Ishikawa (cell line): ENCODE measurements around the gene CABLES1.

ENCODE experiments used
- CEBPB ChIP-seq: IDR thresholded peaks from 2 replicates; pipeline ENCODE4 v1.6.1; 2012
- CREB1 ChIP-seq: IDR thresholded peaks from 2 replicates; pipeline ENCODE4 v1.6.1; 2012; ENCODE audit warnings: low read depth
- EGR1 ChIP-seq: IDR thresholded peaks from 2 replicates; pipeline ENCODE4 v1.6.1; 2012
- EP300 ChIP-seq: IDR thresholded peaks from 2 replicates; pipeline ENCODE4 v1.6.1; 2012; ENCODE audit warnings: borderline replicate concordance
- FOXM1 ChIP-seq: IDR thresholded peaks from 2 replicates; pipeline ENCODE4 v1.6.1; 2012; ENCODE audit warnings: low read depth, borderline replicate concordance
- MAX ChIP-seq: IDR thresholded peaks from 2 replicates; pipeline ENCODE4 v1.6.1; 2012
- NFIC ChIP-seq: IDR thresholded peaks from 2 replicates; pipeline ENCODE4 v1.6.1; 2012
- RAD21 ChIP-seq: IDR thresholded peaks from 2 replicates; pipeline ENCODE4 v1.6.1; 2012; ENCODE audit warnings: low read depth
- REST ChIP-seq: IDR thresholded peaks from 2 replicates; pipeline ENCODE4 v1.6.1; 2012; ENCODE audit warnings: low read depth, mild to moderate bottlenecking
- TAF1 ChIP-seq: IDR thresholded peaks from 2 replicates; pipeline ENCODE4 v1.6.1; 2012; ENCODE audit warnings: low read depth, mild to moderate bottlenecking
- TCF12 ChIP-seq: IDR thresholded peaks from 2 replicates; pipeline ENCODE4 v1.6.1; 2012; ENCODE audit warnings: low read depth
- TEAD4 ChIP-seq: IDR thresholded peaks from 2 replicates; pipeline ENCODE4 v1.6.1; 2012
- YY1 ChIP-seq: IDR thresholded peaks from 2 replicates; pipeline ENCODE4 v1.6.1; 2012; ENCODE audit warnings: low read depth
- ZBTB7A ChIP-seq: IDR thresholded peaks from 2 replicates; pipeline ENCODE4 v1.6.1; 2012; ENCODE audit warnings: low read depth
- TF ChIP-seq, protein P1 (sequence below): IDR thresholded peaks from 2 replicates; pipeline ENCODE4 v1.6.1; 2012

CABLES1 gene

DNA sequence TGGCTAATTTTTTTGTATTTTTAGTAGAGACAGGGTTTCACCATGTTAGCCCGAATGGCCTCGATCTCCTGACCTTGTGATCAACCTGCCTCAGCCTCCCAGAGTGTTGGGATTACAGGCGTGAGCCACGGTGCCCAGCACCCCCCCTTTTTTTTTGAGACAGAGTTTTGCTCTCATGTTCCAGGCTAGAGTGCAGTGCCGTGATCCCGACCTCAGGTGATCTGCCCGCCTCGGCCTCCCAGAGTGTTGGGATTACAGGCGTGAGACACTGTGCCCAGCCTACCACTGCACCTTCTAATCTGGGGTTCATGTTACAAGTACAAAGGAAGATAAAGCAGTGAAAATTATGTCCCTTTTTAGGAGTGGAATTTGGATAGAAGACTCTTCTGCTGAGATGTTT is 41.5 kb upstream of the CABLES1 start:
- no peak for TF ChIP-seq CEBPB
- no peak for TF ChIP-seq TAF1
- no peak for TF ChIP-seq YY1

DNA sequence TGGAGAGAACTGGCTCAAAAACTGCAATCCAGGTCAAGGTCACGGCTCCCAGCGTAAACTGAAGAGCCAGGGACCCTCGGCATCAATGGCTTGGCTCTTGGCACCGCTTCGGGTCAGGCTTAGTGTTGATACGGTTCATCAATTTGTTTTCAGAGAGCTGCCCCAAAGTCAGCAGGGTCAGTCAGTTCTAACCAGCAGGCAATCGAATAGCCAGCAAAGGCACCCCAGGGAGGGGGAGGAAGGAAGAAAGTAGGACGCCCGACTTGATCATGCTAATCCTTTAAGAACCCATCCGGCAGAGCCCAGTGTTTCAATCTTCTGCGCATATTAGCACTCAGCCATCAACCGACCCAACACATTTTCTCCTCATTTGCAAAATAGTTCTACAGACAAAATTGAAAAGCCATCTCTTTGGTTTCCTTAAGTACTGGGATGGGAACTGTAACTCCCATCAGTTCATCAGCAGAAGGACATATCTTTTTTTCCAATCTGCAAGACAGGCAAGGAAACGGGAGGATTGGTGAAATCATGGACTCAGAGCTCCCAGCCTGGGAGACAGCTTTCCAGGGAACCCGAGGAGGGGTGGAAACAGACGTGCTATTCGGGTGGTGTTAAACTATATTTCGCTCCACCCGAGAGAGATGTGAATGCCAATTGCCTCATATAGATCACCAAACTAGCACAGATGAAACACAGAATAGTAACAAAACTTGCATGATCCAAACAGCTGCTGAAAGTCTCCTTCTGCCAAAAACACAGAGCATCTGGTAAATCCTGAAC is 40.7 kb upstream of the CABLES1 start:
- TF ChIP-seq RAD21, result no peak
- no peak for TF ChIP-seq TEAD4
- TF ChIP-seq ZBTB7A, result no peak

- TF ChIP-seq MAX, result no peak
- no peak for TF ChIP-seq TCF12
- peak; percentile 13; the same call in 1 of the 2 replicates for TF ChIP-seq CEBPB
- no peak for TF ChIP-seq YY1
Measured at GRCh38 chr18:23095463-23095862, 39.8 kb upstream of the CABLES1 start.

DNA sequence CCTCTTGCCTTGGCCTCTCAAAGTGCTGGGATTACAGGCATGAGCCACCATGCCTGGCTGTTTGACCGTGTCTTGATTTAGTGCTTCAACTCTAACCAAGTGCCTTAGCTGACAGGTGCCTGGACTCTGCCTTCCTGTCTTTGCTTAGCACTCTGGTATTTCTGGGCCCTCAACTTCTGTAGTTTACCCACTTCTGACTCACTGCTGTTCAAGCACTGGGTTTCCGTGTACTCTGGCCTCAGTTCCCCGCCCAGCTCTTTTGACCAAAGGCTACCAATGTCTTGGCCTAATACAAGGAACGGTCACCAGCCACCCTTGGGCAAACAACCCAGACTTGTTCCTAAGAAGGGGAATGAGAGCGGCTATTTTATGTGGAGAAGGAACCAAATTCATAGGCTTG is 35.7 kb upstream of the CABLES1 start:
- TF ChIP-seq FOXM1 (no peak), EGR1 (no peak), CEBPB (no peak), MAX (no peak), ZBTB7A (no peak), YY1 (no peak), CREB1 (no peak), TCF12 (no peak), TAF1 (no peak), REST (no peak), EP300 (no peak), TEAD4 (no peak), RAD21 (no peak), NFIC (no peak)
- TF ChIP-seq, protein P1, sequence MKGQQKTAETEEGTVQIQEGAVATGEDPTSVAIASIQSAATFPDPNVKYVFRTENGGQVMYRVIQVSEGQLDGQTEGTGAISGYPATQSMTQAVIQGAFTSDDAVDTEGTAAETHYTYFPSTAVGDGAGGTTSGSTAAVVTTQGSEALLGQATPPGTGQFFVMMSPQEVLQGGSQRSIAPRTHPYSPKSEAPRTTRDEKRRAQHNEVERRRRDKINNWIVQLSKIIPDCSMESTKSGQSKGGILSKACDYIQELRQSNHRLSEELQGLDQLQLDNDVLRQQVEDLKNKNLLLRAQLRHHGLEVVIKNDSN, result no peak

DNA sequence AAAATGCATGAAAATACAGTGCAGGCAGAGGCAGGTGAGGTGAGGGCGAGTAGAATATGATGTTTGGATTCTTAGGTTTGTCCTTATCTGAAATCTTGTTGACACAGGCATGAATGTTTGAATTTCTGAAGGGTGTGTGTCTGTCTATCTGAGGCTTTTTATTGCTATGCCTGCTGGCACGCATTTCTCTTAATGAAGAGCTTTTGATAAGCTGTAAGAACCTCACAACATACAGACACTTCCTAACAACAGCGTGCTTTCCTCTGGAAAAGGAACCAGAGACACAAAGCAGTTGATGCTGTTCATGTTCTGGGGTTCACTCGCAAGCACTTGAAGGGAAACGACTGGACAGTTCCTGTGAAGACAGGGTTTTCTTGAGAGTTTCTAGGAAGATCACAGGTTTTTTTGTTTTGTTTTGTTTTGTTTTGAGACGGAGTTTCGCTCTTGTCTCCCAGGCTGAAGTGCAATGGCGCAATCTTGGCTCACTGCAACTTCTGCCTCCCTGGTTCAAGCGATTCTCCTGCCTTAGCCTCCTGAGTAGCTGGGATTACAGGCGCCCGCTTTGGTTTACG is 33.3 kb upstream of the CABLES1 start:
- TF ChIP-seq RAD21, result no peak
- TF ChIP-seq TAF1, result no peak
- no peak for TF ChIP-seq EGR1
- TF ChIP-seq ZBTB7A, result no peak
- no peak for TF ChIP-seq EP300
- TF ChIP-seq YY1, result no peak
- TF ChIP-seq, protein P1, result no peak
- TF ChIP-seq TEAD4, result no peak
- no peak for TF ChIP-seq CEBPB

- TF ChIP-seq EP300 (no peak), TCF12 (no peak), FOXM1 (no peak)
Measured at GRCh38 chr18:23102493-23103261, 32.6 kb upstream of the CABLES1 start.

DNA sequence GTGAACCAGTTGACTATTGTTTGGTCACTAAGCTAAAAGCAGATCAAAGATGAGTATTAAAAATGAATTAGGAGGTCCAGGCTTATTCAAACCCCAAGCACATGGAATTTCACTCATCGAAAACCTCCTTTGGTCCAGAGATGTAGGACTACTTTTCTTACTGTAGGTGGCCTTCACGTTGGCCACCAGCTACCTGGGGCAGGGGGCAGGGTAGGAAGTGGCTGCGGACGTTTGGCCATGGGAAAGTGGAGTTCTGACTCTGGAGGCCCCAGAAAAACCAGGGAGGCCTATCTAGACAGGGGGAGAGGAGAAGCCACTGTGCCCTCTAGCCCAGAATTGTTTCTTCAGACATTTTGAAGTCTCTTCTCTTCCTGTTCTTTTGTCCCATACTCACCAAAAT is 31.8 kb upstream of the CABLES1 start:
- no peak for TF ChIP-seq YY1
- no peak for TF ChIP-seq EP300
- TF ChIP-seq RAD21, result no peak
- no peak for TF ChIP-seq FOXM1
- no peak for TF ChIP-seq CREB1
- no peak for TF ChIP-seq EGR1
- no peak for TF ChIP-seq ZBTB7A
- TF ChIP-seq TEAD4, result no peak
- no peak for TF ChIP-seq CEBPB
- no peak for TF ChIP-seq TCF12

DNA sequence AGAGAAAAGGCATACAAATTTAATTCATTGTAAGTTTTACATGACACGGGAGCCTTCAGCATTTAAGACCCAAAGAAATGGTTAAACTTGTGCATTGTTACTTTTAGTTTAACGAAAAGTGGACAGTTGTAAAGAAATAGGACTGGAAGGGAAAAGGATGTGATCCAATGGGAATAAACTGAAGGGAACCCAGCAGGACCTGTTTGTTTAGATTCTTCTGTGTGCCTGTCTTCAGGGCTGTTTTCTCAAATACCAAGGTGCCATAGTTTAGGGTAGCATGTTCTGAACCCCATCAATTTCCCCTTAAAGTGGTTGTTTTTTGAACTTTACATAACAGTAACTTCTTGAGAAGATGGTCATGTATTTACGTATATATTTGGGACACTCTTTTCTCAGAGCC is 30.3 kb upstream of the CABLES1 start:
- TF ChIP-seq TEAD4 (peak; percentile 62), REST (no peak), CREB1 (no peak), RAD21 (no peak)
